Cardiac muscle cell (in vitro differentiated cells and primary cell): ENCODE results near the gene METTL1. TPM values are rescaled to one million over a fixed set of nuclear protein-coding genes. Genes with fewer than 3 reads are reported as not detected.

Experiments
- DNase-seq, 2 donors: peaks; one replicate each; pipeline versions ENCODE4 v3.0.0 to v3.0.0-alpha.2; 2010 to 2017; ENCODE audit warnings: low read depth in 1 of 2, low spot score in 1 of 2
- H3K27ac ChIP-seq: fragments of 200-600 bp; sonication (generic); 2 replicates; pipeline ENCODE4 v1.5.1; 2016
- H3K27me3 ChIP-seq: fragments of 200-600 bp; sonication (generic); 2 replicates; pipeline ENCODE4 v1.6.0; 2016; ENCODE audit warnings: control low read depth
- H3K36me3 ChIP-seq: fragments of 200-600 bp; sonication (generic); 2 replicates; pipeline ENCODE4 v1.5.1; 2016; ENCODE audit warnings: control low read depth
- H3K4me1 ChIP-seq: fragments of 200-600 bp; sonication (generic); 2 replicates; pipeline ENCODE4 v1.8.1; 2017; ENCODE audit warnings: low read depth, mild to moderate bottlenecking, mixed run types
- H3K4me3 ChIP-seq: fragments of 200-600 bp; sonication (generic); 2 replicates; pipeline ENCODE4 v1.5.1; 2016; ENCODE audit warnings: mild to moderate bottlenecking
- H3K9me3 ChIP-seq: fragments of 200-600 bp; sonication (generic); 2 replicates; pipeline ENCODE4 v1.5.1; 2017; ENCODE audit warnings: low read depth, mild to moderate bottlenecking, control low read depth
- polyA plus RNA-seq: library from polyadenylated mRNA; unstranded; fragments of >200 nt; fragmentation: Nextera tagmentation; extraction: Ambion mirVana; gene quantifications from 2 replicates; pipeline ENCODE4 v1.2.1, GENCODE V29; 2016
- total RNA-seq: library from RNA; depleted of rRNA; stranded (reverse); fragments of >200 nt; gene quantifications from 2 replicates; pipeline ENCODE4 v1.2.3, GENCODE V29; 2016
- TF ChIP-seq, protein P1 (sequence below): IDR thresholded peaks from 2 replicates; pipeline ENCODE4 v1.5.1; 2012; ENCODE audit warnings: low read depth, mild to moderate bottlenecking, low read length

Gene METTL1
- total and polyA plus RNA-seq, 2 experiments from 2014 or later, result 8.1 to 21.6 TPM

DNA sequence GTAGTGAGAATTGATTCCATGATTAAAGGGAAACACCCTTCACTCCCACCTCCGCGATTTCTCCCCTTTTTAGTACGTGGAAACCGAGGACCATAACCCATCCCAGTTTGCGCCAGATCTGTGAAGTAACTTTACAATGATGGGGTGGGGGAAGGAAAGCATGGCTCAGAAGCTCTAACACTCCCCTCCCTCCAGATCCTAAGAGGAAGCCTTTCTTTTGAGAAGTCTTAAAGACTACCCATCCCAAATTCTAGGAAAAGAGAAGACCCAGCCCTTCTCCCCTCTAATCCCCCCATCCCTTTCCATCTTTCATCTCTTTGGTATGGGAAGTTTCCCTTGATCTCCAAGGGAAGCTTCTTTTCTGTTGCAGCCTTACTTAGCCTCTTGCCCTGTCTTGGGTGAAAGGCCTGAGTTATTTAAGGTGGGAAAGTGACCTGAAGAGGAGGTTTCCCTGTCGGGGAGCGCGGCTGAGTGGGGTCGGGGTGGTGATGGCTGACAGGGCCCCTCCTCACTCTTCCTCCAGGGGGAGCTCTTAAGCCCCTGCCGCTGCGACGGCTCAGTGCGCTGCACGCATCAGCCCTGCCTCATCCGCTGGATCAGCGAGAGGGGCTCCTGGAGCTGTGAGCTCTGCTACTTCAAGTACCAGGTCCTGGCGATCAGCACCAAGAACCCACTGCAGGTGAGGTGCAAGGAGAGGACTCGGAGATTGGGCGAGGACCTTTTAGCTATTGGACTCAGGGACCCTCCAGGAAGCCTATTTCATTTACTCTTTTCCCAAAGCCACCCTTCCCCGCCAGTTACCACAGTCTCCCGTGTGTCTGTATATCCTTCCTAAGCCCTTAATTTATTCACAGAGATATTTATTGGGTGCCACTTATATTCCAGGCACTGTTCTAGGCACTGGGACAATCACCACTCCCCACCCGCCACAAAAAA lies 15.2 kb downstream of the METTL1 start:
- peaks cover 26% of the 10 kb centered on the region for H3K27me3 ChIP-seq
- H3K4me1 ChIP-seq, result peaks cover 12% of the 10 kb centered on the region
- no peak overlapping the region for H3K27ac ChIP-seq
- peak overlapping the region; percentile 83 for H3K4me3 ChIP-seq
- TF ChIP-seq, protein P1, sequence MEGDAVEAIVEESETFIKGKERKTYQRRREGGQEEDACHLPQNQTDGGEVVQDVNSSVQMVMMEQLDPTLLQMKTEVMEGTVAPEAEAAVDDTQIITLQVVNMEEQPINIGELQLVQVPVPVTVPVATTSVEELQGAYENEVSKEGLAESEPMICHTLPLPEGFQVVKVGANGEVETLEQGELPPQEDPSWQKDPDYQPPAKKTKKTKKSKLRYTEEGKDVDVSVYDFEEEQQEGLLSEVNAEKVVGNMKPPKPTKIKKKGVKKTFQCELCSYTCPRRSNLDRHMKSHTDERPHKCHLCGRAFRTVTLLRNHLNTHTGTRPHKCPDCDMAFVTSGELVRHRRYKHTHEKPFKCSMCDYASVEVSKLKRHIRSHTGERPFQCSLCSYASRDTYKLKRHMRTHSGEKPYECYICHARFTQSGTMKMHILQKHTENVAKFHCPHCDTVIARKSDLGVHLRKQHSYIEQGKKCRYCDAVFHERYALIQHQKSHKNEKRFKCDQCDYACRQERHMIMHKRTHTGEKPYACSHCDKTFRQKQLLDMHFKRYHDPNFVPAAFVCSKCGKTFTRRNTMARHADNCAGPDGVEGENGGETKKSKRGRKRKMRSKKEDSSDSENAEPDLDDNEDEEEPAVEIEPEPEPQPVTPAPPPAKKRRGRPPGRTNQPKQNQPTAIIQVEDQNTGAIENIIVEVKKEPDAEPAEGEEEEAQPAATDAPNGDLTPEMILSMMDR, result peak; percentile 79
- peak; percentile 47 to 73 for DNase-seq
- H3K9me3 ChIP-seq, result no peaks in the 10 kb centered on the region
- peaks cover 7% of the 10 kb centered on the region for H3K36me3 ChIP-seq

DNA sequence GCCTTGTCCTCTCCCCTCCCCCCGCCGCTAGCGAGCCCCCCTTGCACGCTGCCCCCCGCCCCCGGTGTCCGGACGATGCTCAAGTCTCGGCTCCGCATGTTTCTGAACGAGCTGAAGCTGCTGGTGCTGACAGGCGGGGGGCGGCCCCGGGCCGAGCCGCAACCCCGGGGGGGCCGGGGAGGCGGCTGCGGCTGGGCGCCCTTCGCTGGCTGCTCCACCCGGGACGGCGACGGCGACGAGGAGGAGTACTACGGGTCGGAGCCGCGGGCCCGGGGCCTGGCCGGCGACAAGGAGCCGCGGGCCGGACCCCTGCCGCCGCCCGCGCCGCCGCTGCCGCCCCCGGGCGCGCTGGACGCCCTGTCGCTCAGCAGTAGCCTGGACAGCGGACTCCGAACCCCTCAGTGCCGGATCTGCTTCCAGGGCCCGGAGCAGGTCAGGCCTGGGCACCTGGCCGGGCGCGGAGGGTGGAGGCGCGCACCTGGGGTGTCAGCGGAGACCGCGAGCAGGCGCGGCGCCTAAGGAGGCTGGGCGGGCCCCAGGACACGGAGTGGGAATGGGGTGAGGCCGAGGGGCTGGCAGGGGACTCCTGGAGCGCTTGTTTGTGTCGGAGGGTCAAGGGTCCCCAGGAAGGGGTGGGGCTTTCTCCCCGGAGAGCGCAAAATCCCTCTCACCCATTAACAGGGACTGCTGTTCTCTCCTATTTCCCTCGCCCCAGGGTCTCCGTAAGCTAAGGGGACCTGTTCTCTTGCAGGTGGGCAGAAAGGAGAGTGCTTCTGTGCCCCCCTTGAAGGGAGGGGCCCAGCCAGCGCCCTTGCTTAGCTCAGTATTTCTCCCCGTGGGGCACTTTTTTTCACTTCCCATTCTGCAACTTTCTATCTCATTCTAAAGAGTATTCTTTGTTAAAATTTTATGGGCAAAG lies 16.2 kb downstream of the METTL1 start:
- H3K27me3 ChIP-seq, result peaks cover 21% of the 10 kb centered on the region
- no peak overlapping the region for H3K27ac ChIP-seq

DNA sequence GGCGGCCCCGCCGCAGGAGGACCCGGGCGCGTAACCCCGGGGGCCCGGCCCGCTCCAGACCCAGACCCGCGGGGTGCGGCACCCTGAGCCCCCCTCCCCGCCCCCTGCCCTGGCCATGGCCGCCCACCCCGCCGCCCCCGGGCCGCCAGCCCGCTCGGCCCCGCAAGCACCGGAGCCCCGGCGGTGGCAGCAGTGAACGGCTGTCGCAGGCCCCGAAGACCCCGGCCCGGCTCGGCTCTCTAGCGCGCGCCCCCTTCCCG lies 16.8 kb downstream of the METTL1 start:
- H3K9me3 ChIP-seq, result no peaks in the 10 kb centered on the region
- peaks cover 12% of the 10 kb centered on the region for H3K4me1 ChIP-seq
- H3K27me3 ChIP-seq, result peaks cover 21% of the 10 kb centered on the region
- no peak for DNase-seq
- peaks cover 15% of the 10 kb centered on the region for H3K36me3 ChIP-seq
- H3K27ac ChIP-seq, result no peak overlapping the region
- peak overlapping the region; percentile 83 for H3K4me3 ChIP-seq
- TF ChIP-seq, protein P1, result no peak

More for the DNA sequence above, 16.2 kb downstream of the METTL1 start:
- Histone ChIP-seq H3K36me3 (peaks cover 9% of the 10 kb centered on the region), H3K4me3 (peak overlapping the region; percentile 83), H3K4me1 (peaks cover 12% of the 10 kb centered on the region), H3K9me3 (no peaks in the 10 kb centered on the region)
- peak in 1 of 2 donors; percentile 60 for DNase-seq
- TF ChIP-seq, protein P1, result no peak

DNA sequence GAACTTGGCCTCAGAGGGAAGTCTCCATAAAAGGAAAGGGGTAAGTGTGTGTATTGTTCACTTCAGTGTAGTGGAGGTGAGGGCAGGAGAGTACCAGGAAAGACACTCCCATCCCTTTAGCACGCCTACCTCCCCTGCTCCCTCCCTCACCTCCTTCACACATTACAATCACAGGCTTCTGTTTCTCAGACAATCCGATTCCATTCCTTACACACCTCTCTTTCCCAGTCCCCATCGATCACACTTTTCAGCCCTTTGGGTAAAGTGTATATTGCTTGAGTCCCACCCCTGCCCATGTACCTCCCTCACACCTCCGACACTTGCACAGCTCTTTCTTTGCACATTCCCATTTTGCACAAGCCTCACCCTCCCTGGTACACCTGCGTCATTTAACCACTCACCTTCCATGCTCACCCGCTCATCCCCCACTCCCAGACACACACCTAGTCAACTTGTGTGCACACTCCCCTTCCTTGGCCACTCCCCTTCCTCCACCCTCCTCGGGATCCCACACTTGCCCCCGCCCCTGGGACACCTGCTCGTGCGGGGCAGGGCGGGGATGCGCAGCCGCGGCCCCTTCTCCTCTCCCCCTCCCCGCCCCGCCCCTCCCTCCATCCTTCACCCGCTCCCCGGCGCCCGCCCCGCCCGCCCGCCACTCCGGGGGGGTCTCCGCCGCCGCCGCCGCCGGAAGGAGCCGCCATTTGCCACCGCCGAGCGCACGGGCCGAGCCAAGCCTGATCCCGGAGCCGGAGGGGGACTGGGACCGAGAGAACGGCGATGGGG lies 17.3 kb downstream of the METTL1 start, which contains the start of gene MARCHF9:
Gene MARCHF9 (plus strand): TSS at position 693 of the 783 bp plus-strand sequence. CDS start 426 bp downstream, outside the sequence.
- Histone ChIP-seq H3K4me1 (peaks cover 12% of the 10 kb centered on the region), H3K4me3 (peak within 1 kb of the TSS; percentile 83), H3K27me3 (peaks cover 21% of the 10 kb centered on the region), H3K27ac (no peak within 1 kb of the TSS), H3K36me3 (peaks cover 15% of the 10 kb centered on the region), H3K9me3 (no peaks in the 10 kb centered on the region)
- DNase-seq, result peak in 1 of 2 donors; percentile 64
- TF ChIP-seq, protein P1, result no peak
